ENCODE results near the gene NKX1-2. TPM values are rescaled to one million over a fixed set of nuclear protein-coding genes. Genes with fewer than 3 reads are reported as not detected.

The NKX1-2 gene
- total and polyA plus RNA-seq, 2 of the 4 experiments (the other 2 are of a cell fraction), result not detected

- no peak overlapping the region for H2BK15ac ChIP-seq (ENCODE audit: low read depth, low read length)
- H3K9me1 ChIP-seq (ENCODE audit: insufficient read depth, low read length), result 0 out of 2 replicates have a peak, but pooled peaks cover 3% of the 10 kb centered on the region
- H3K36me3 ChIP-seq (ENCODE audit: control insufficient read depth, insufficient read depth, low read length), result peaks cover 41% of the 10 kb centered on the region
- POLR2A ChIA-PET (ENCODE audit: unreplicated experiment), result no interaction called here
- DNase-seq (no peak), ATAC-seq (ENCODE audit: low read depth) (no peak)
- no peak overlapping the region for H3K9ac ChIP-seq (ENCODE audit: low read depth, low read length)
- TF ChIP-seq MAFK (IDR thresholded peaks at IDR 0.05; ENCODE audit: low read depth, low read length) (peak; percentile 94), RAD21 (IDR thresholded peaks at IDR 0.05; ENCODE audit: low read length) (no peak)
- no peak overlapping the region for H4K8ac ChIP-seq (ENCODE audit: low read depth in 2 of 2, low read length in 2 of 2)
- H2AK5ac ChIP-seq (ENCODE audit: low read depth, low read length), result no peak overlapping the region
- H3K27ac ChIP-seq (ENCODE audit: insufficient read depth, low read length), result no peak overlapping the region
- no peaks in the 10 kb centered on the region for H4K20me1 ChIP-seq (ENCODE audit: insufficient read depth, low read length)
- dilution Hi-C loops (cut with HindIII; ENCODE audit: low sequenced_read_pairs, unreplicated experiment), result no loop called here
- H2BK20ac ChIP-seq (ENCODE audit: low read depth, low read length), result no peak overlapping the region
- H4K91ac ChIP-seq (ENCODE audit: insufficient read depth, low read depth, low read length), result no peak overlapping the region
- H3K4me3 ChIP-seq (ENCODE audit: insufficient read depth, low read depth, low read length), result no peak overlapping the region
- no peaks in the 10 kb centered on the region for H3K4me1 ChIP-seq (ENCODE audit: control insufficient read depth, insufficient read depth, low read length)
- no peak overlapping the region for H4K5ac ChIP-seq (ENCODE audit: low read depth, low read length)
- CTCF ChIA-PET, result no interaction called here
- no peaks in the 10 kb centered on the region for H3K9me3 ChIP-seq (ENCODE audit: control insufficient read depth, insufficient read depth, low read length)
- no peak overlapping the region for H3K18ac ChIP-seq (ENCODE audit: low read depth, low read length)
- no peak overlapping the region for H3K14ac ChIP-seq (replicated peaks; ENCODE audit: low read depth, low read length)
- H3K4ac ChIP-seq (ENCODE audit: low read depth, low read length), result no peak overlapping the region
- no peak overlapping the region for H2AK9ac ChIP-seq (replicated peaks; ENCODE audit: low read depth, low read length, poor library complexity)
- H3K79me1 ChIP-seq (ENCODE audit: low read depth in 1 of 2, low read length in 2 of 2), result no peaks in the 10 kb centered on the region
- in situ Hi-C loops (cut with MboI; ENCODE audit: low sequenced_read_pairs), result no loop called here
- no TSS peak for BruUV-seq (replicated peaks)
- H3K27me3 ChIP-seq (ENCODE audit: control insufficient read depth, insufficient read depth, low read length), result no peaks in the 10 kb centered on the region
- intact Hi-C loops (cut with micrococcal nuclease), result no loop called here
- no peak overlapping the region for H3K56ac ChIP-seq (ENCODE audit: extremely low read depth, insufficient read depth, low read length)
- no peak overlapping the region for H3K23ac ChIP-seq (ENCODE audit: low read depth, low read length)
- H2BK120ac ChIP-seq (ENCODE audit: low read depth, low read length), result no peak overlapping the region
- no peak overlapping the region for H3K4me2 ChIP-seq (ENCODE audit: low read depth, low read length)
- H2AFZ ChIP-seq (replicated peaks; ENCODE audit: low read length, poor library complexity), result no peak overlapping the region
- H2BK5ac ChIP-seq (ENCODE audit: low read depth, low read length, poor library complexity, severe bottlenecking), result no peak overlapping the region
- whole genome bisulfite sequencing, 2 experiments (ENCODE audit: extremely low coverage in 2 of 2, insufficient read length in 1 of 2), result no CpG with 5 or more reads among the region's 2 CpGs
These were observed 47.6 kb downstream of the NKX1-2 start for GRCh38 chr10:124402273-124402672.
